IPS DF 4.7 (cell line): Measurements from ENCODE around the gene PTPN7.
"Not testable (repeated sequence)": the region's sequence is repeated elsewhere in the genome, so short reads cannot be mapped to it uniquely, and the experiment has no call there.

Experiments
- DNase-seq: peaks from one replicate; pipeline ENCODE4 v3.0.0-alpha.2; 2013; ENCODE audit warnings: low spot score; ENCODE audit errors: extremely low read depth

PTPN7 gene

DNA sequence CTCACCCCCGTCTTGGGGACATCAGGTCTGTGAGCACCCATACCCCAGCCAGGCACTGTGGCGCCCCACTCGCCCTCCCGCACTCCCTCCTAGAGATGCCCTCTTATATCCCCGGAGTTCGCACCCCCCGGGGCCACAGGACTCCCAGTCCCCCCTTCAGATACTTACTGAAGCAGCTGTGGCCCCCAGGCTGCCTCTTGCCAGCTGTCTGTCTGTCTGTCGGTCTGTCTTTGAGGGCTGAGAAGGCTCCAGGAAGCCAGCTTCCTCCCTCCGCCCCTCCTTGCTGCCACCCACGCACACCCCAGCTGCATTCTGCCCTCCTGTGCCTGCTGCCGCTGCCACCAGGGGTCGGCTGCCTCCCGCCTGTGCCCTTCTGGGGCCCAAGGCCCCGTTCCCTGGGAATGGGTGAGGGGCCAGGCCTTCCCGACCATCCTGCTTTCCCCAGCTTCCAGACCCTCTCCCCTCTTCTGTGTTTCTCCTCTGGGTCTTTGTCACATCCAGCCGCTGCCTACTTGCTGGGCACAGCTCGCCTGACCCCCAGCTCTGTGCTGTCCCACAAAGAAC lies at the start of gene PTPN7:
Gene PTPN7, minus strand, starts transcription at position 226 of the 564 bp plus-strand sequence. CDS start 1,200 bp downstream, outside the sequence.
- no peak for DNase-seq

DNA sequence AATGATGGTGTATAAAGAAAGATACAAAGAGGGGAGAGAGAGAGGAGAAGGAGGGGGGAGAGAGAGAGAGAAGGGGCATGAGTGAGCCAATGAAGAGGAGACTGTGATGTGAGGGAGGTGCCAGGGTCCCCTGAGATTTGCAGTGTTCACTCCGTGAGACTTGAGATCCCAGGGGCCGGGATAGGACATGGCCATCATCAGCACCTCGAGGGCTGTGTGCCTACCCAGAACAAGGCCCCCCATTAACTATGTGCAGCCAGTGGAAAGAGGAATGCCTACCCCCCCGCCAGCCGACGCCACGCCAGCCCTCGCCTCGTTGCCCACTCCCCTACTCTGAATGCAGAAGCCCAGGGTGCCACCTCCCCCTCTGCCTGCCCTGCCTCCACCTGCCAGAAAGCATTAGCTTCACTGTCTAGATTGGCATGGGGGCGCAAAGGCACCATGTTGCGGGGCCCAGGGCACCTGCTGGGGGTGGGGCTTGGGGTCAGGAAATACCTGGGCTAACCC lies 48.0 kb upstream of the PTPN7 start:
- no peak for DNase-seq

DNA sequence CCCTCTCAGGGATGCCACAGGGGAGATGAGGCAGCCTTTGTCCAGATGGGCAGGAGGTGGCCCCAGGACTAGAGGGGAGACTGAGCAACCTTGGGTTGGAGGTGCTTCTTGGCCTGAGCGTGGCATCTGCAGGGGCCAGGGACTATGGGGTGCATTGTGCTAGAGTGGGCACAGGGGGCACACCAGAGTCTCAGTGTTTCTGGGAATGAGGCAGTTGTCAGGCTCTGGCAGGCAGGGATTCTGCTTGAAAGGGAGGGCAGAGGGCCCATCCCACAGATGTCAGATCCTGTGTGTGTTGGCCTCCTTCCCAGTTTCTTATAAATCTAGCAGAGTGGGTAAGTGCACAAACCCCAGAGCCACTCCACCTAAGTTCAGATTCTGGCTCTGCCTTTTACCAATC lies 46.9 kb upstream of the PTPN7 start:
- DNase-seq, result no peak

DNA sequence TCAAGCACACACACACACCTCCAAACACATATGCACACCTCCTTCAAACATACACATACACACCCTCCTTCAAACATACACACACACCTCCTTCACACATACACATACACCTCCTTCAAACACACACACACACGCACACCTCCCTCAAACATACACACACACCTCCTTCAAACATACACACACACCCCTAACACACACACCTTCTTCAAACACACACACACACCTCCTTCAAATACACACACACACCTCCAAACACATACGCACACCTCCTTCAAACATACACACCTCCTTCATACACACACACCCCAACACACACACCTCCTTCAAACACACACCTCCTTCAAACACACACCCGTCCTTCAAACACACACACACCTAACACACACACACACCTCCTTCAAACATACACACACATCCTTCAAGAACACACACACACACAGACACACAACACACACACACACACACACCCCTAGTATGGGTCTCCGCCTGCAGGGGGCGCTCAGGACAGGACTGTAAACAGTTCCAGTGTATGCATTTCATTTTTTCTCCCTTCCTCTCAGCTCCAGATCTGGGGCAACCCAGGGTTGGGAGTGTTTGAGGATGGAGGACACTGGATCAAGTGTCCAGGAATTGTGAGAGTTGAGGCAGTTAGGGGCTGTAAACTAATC lies 45.3 kb upstream of the PTPN7 start:
- no peak for DNase-seq

DNA sequence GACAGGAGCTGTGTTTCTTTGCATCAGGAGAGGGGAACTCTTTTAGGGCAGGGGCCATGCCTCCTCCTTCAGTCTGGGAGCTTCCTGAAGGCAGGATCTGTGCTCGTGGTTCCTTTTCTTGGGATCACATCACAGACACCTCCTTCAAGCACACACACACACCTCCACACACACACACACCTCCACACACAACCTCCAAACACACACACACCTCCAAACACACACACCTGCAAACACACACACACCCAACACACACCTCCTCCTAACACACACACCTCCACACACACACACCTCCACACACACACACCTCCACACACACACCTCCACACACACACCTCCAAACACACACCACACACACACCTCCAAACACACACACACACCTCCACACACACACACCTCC lies 43.7 kb upstream of the PTPN7 start:
- no peak for DNase-seq

DNA sequence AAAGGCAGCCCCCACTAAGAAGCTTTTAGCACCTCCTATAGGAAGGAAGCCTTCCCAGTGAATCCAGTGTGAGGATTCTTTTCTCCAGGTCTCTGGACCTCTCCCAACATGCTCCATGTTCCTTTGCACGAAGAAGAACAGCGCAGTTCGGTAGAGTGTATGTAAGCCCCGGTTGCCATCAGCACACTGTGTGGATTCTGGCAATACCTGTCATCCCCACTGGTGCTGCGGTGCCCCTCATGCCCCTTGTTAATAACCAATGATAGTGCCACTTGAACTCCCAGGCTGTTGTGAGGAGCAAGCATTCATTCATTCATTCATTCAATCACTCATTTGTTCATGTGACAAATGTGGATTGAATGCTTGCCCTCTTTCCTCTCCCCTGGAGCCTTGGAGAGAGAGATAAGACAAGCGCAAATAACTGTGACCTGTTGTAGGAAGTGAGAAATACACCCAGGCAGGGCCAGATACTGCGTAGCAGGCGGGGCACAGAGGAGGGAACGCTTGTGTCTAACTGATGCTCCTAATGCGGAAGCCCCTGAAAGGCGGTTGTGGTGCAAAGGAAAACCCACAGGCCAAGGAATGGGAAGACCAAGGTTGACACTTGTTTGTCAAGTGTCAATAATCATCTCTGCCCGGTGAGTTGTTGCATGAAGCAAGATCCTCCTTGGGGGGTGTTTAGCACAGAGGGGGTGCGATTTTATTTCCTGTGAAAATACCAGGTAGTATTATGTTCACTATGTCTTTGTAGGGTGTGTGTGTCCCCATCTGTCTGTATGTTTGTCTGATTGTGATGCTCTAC lies 43.0 kb upstream of the PTPN7 start:
- DNase-seq, result no peak

DNA sequence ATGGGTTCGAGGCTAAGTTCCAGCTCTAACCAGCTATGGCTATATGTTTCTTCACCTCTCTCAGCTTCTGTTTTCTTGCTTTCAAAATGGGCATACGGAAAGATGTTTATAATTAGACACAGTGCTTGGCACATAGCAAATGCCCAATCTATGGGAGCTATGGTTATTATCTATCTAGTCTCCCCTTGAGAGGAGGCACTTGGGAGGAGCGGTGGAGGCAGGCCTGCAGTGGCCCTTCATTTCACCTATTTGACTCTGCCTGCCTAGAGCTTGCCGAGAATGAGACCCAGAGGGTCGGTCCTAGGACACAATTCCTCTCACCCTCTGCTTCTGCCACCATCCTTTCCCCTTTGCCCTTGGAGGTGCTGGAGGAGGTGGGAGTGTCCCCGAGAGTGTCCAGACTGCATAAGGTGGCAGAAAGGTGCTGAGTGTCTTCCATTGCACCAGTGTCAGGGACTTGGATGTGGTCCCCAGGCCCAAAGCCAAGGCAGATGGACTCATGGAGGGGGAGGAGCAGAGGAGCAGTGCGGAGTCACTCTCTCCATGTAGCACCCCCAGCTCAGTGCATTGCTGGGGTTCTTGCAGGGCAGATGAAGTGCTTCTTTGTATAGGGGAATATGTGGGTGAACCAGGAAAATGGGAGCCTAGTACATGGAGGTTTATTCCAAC lies 42.2 kb upstream of the PTPN7 start:
- no peak for DNase-seq

DNA sequence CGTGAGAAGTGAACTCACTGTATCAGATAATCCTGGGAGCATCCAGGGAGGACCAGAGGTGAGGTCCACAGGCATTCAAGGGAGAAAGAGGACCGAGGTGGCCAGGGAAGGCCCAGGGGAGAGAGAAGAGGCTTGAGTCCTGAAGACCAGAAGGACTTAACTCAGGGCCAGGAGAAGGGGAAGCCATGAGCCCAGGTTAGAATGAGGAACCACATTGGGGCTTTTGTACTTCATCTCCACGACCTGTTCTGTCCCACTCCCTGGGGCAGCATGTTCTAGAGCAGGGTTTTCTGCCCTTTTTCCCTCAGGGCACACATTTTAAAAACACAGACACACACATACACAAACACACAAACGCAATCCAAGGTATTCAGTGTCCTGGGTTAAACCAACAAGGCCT lies 41.6 kb upstream of the PTPN7 start:
- no peak for DNase-seq

DNA sequence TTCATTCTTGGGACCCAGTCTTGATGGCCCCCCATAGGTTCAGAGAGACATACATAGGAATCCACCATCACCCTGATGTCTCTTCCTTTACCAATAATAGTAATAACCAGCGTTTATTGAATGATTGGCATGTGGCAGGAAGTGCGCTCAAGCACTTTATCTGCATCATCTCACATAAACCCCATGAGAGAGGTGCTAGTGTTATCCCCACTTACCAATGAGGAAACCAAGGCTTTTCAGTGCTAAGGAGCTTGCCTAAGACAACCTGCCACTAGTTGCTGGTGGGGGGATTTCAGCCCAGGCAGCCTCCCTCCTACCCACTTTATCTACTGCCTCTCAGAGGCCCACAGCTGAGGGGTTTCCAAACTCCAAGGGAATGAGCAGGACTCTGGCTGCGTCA lies 40.9 kb upstream of the PTPN7 start:
- DNase-seq, result no peak

DNA sequence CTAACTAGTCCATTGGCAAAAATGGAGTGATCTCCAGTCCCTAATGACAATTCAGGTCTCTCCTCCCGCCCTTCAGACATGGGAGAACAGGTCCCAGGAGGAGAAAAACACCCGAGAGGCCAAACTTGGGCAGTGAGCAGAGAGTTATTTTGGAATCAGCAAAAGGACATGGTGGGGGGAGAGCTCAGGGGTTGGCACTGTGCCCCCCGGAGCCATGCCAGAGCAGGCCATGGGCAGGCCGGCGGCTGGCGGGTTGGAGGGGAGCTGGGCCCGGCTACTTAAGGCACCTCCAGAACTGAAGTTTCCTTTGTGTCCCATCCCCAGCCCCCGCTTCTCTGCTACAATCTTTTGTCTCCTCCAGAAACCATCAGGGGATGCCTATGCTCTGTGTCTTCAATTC lies 40.3 kb upstream of the PTPN7 start:
- no peak for DNase-seq

DNA sequence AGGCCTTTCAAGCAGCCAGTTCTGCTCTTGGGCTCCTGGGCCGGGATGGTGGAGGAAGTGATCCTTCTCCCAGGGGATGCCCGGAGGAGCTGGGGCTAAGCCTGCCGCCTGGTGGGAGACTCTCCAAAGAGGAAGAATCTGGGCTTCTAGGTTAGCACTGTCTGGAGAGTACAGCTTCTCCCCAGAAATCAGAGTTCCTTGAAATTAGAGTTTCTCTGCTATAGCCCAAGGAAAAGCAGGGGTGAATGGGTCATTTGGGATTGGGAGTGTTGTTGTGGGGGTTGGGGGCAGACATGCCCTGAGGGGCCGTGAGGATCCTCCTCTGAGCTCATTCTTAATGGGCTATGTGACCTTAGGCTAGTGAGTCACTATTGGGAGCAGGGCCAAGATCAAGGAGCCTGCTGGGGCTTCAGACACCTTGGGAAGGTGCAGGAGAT lies 39.7 kb upstream of the PTPN7 start:
- no peak for DNase-seq

DNA sequence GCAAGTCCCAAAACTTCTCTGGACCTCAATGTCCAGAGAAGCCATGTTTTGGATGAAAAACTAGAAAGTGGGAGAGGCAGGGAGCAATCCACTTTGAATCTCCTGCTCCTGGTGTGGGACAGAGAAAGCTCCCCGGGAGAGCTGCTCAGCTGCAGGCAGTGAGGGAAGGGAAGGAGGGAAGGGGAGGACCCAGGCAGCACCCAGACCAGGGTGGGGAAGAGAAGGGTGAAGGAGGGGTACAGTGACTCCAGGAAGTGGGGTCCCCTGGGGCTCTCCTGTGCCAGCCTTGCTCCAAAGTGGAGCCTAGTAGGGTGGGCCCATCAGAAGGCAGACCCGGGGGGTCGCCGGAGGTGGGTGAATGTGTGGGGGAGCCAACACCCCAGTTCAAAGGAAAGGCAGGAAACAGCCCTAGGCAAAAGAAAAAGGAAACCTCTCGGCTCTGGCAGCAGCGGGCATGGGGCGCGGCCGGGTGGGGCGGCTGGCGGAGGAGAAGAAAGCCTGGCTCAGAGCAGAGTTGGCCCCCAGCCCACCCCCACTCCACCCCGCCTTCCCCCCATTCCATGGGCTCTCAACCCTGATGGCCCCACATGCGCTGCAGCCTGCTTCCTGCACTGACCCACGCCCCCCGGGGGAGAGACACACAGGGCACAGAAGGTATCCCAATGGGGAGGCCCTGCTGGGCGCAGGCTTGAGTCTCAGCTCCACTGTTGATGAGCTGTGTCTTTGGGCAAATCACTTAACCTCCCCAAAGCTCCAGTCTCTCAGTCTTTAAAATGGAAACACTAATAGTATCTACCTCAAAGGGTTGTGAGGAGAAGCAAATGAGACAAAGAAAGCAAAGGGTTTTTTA lies 38.9 kb upstream of the PTPN7 start:
- DNase-seq, result no peak

DNA sequence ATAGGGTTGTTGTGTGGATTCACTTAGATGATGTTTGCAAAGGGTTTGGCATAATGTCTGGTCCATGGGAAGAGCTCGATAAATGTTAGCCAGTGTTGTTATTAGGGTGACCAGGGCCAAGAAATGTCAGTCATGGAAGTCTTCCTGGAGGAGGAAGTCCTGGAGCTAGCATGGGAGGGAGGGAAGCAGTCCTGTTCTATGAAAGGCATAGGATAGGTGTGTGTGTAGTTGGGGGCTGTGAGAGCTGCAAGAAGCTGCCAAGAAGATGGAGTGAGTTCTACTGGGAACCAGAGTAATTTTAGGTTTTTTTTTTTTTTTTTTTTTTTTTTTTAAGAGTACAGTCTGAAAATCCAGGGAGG lies 37.9 kb upstream of the PTPN7 start:
- DNase-seq, result no peak

DNA sequence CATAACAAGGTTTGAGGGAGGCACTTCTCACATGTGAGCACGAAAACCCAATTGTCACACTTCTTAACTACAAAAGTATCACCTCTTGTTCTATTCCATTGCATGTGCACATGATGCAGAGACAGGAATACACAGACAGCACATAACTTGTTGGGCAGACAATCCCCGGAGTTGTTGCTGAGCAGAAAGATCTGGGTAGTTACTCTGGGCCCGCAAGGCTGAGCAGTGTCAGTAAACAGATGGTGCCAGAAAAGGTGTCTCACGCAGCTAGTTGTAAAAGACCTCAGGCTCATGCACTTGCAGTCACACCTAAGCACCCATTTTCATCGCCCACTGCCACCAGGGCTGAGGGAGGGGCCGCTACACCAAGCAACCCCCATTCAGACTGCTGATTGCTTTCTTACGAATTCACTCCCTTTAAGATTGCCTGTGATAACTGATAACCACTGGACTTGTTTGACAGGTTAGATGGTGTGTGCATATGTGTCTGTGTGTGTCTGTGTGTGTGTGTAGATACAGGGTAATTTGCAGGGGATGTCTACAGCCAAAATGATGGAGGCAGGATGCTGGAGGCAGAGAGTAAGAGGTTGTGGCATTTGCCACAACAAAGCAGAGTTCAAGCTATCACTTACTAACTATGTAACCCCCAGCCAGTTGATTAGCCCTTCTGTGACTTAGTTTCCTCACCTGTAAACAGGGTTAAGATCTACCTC lies 37.4 kb upstream of the PTPN7 start:
- DNase-seq, result no peak

DNA sequence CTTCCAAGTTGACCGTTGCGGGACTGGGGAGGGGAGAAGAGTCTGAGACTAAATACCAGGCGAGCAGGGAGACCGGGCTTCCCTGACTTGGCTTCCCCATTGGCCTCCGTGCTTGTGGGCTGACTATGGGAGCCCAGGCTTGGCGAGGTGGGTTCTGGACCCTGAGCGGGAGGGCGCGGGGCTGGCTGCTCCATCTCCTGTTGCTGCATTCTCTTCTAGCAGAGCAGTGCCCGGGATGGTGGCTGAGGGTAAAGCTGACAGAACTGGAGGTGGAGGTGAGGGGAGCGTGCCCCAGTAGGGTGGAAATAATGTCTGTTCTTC lies 33.9 kb upstream of the PTPN7 start:
- no peak for DNase-seq

DNA sequence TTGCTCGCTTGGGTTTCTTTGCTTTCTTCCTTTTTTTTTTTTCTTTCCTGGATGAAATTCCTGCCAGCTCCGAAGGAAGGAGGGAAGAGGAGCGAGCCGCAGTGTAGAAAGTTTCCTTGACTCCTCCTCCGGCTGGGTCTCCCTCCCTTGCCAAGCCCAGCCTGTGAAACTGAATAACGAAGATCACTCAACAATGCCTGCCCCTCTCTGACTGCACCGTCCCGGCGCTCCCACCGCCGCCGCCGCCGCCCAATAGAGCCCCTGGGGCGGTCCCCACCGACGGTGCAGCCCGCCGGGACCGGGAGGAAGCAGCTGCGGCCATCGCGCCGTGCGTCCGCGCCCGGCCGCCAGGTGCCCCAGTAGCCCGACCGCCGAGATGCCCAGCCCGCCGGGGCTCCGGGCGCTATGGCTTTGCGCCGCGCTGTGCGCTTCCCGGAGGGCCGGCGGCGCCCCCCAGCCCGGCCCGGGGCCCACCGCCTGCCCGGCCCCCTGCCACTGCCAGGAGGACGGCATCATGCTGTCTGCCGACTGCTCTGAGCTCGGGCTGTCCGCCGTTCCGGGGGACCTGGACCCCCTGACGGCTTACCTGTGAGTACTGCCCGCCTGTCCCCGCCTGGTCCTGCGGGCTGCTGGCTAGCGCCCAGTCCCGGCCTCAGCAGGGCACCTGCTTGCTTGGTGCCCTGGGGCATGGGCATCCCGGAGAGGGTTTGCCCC lies 33.4 kb upstream of the PTPN7 start, which contains the start of gene LGR6:
Gene LGR6, plus strand, starts transcription at position 186 of the 714 bp plus-strand sequence. Its CDS starts 191 bp downstream, at position 377.
- DNase-seq, result no peak

DNA sequence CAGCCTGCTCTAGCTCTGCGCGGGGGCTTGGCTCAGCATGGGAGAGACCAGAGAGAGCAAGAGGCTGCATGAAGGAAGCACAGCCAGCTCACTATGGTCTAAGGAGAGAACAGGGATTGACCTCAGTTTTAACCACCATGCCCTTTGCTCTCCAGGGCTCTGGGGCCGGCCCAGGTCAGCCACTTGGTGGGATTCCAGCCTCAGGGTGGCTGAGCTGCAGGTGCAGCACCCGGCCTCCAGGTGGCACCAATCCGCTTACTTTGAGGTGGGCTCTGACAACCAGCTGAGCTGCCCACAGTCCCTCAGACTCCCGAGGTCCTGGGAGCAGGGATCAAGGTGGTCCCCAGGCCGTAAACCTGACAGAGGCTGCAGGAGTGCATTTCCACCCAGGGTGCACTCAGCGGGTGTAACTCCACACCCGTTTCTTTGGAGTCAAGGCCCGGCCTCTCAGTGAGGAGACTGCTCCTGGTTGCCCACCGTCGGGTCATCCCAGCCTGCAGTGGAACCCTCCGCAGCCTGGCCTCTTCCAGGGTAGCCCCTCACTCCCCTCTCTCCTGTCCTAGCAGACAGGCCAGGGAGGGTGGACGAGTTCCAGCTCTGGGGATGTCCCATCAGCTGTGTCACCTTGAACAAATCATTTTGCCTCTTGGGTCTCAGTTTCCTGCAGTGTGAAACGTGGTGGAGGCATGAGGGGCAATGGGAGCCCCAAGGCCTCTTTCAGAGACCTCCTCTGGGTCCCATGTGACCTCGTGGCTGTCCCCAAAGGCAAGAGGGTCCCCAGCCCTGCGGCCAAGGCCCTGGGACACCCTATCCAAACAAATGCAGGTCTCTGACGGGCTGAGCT lies 32.6 kb upstream of the PTPN7 start:
- DNase-seq, result no peak

DNA sequence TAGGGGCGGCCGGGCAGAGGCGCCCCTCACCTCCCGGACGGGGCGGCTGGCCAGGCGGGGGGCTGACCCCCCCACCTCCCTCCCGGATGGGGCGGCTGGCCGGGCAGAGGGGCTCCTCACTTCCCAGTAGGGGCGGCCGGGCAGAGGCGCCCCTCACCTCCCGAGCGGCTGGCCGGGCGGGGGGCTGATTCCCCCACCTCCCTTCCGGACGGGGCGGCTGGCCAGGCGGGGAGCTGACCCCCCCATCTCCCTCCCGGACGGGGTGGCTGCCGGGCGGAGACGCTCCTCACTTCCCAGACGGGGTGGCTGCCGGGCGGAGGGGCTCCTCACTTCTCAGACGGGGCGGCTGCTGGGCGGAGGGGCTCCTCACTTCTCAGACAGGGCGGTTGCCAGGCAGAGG lies 31.0 kb upstream of the PTPN7 start:
- DNase-seq, result not testable (repeated sequence)
